H1 (cell line): ENCODE measurements around the gene CCDC51. TPM values are rescaled to one million over a fixed set of nuclear protein-coding genes. Genes with fewer than 3 reads are reported as not detected.

Source experiments
- CTCF ChIA-PET: fragments of 300-600 bp; sonication (Branson Sonifier 250); formaldehyde crosslinking; loops from one replicate; lab custom pipeline; 2021; ENCODE audit not compliant: partially characterized antibody; lab: Charles Lee
- POLR2A ChIA-PET: fragments of 300-600 bp; sonication (Branson Sonifier 250); formaldehyde crosslinking; loops from one replicate; lab custom pipeline; 2021; ENCODE audit warnings: inconsistent platforms; ENCODE audit not compliant: partially characterized antibody; lab: Charles Lee
- DNase-seq, 2 experiments: peaks; one replicate each; pipeline versions ENCODE4 v3.0.0 to v3.0.0-alpha.2; 2010 to 2022; ENCODE audit warnings: low spot score in 2 of 2, low read depth in 1 of 2, mixed read lengths in 1 of 2
- FAIRE-seq: peaks from 2 replicates; lab custom pipeline; 2011; peaks lifted over from hg19 to GRCh38; lab: Jason Lieb, UNC
- H2AFZ ChIP-seq: 2 replicates; pipeline ENCODE4 v1.8.1; 2012; ENCODE audit warnings: low read length, inconsistent platforms
- H2AK5ac ChIP-seq: 2 replicates; pipeline ENCODE4 v1.6.1; 2013; ENCODE audit warnings: low read depth, low read length
- H2BK120ac ChIP-seq: replicated peaks from 2 replicates; pipeline ENCODE3; 2013; ENCODE audit warnings: low read depth, low read length, inconsistent platforms
- H2BK12ac ChIP-seq: 2 replicates; pipeline ENCODE4 v1.6.1; 2013; ENCODE audit warnings: low read depth, low read length
- H2BK15ac ChIP-seq: 2 replicates; pipeline ENCODE4 v1.6.1; 2013; ENCODE audit warnings: low read length
- H2BK20ac ChIP-seq: 2 replicates; pipeline ENCODE4 v1.6.1; 2013; ENCODE audit warnings: low read length
- H2BK5ac ChIP-seq: 2 replicates; pipeline ENCODE4 v1.6.1; 2013; ENCODE audit warnings: low read depth, low read length
- H3K14ac ChIP-seq: 2 replicates; pipeline ENCODE4 v1.6.1; 2013; ENCODE audit warnings: inconsistent platforms; ENCODE audit not compliant: insufficient read length
- H3K18ac ChIP-seq: 2 replicates; pipeline ENCODE4 v1.6.1; 2013; ENCODE audit warnings: low read length; ENCODE audit errors: extremely low read depth
- H3K23ac ChIP-seq: 2 replicates; pipeline ENCODE4 v1.6.1; 2013; ENCODE audit warnings: inconsistent platforms; ENCODE audit not compliant: insufficient read length
- H3K23me2 ChIP-seq: 2 replicates; pipeline ENCODE4 v1.6.1; 2013; ENCODE audit warnings: low read depth, low read length
- H3K27ac ChIP-seq: 2 replicates; pipeline ENCODE4 v1.6.1; 2011; ENCODE audit warnings: low read depth, low read length, inconsistent platforms
- H3K27me3 ChIP-seq, 4 experiments: replicated peaks in 1 of 4; 1 replicate in 1 of 4; 2 replicates in 3 of 4; pipeline versions ENCODE4 v1.6.1 to v1.8.1; 2011 to 2013; ENCODE audit warnings: low read length in 3 of 4, mild to moderate bottlenecking in 3 of 4, inconsistent platforms in 2 of 4, mixed read lengths in 2 of 4, moderate library complexity in 1 of 4; ENCODE audit not compliant: control insufficient read depth in 3 of 4, insufficient read depth in 3 of 4; ENCODE audit errors: extremely low read depth in 1 of 4
- H3K36me3 ChIP-seq, 4 experiments: 2 replicates each; pipeline versions ENCODE4 v1.6.1 to v1.8.1; 2011 to 2013; ENCODE audit warnings: mild to moderate bottlenecking in 4 of 4, low read length in 3 of 4, moderate library complexity in 2 of 4, control low read depth in 1 of 4, inconsistent platforms in 1 of 4; ENCODE audit not compliant: insufficient read depth in 4 of 4, control insufficient read depth in 2 of 4
- H3K4ac ChIP-seq: replicated peaks from 2 replicates; pipeline ENCODE3; 2013; ENCODE audit warnings: low read length, low read depth, mixed read lengths, inconsistent platforms; ENCODE audit not compliant: insufficient read length
- H3K4me1 ChIP-seq, 4 experiments: replicated peaks in 1 of 4; 1 replicate in 1 of 4; 2 replicates in 3 of 4; pipeline versions ENCODE4 v1.6.1 to v1.8.1; 2011 to 2013; ENCODE audit warnings: low read length in 3 of 4, inconsistent platforms in 2 of 4, mixed read lengths in 1 of 4; ENCODE audit not compliant: insufficient read depth in 4 of 4, control insufficient read depth in 3 of 4
- H3K4me2 ChIP-seq, 2 experiments: 2 replicates each; pipeline versions ENCODE4 v1.6.1 to v1.8.1; 2011 to 2013; ENCODE audit warnings: low read depth in 2 of 2, low read length in 2 of 2, control low read depth in 1 of 2, inconsistent platforms in 1 of 2, mild to moderate bottlenecking in 1 of 2; ENCODE audit not compliant: insufficient read depth in 1 of 2
- H3K4me3 ChIP-seq, 4 experiments: fragments of 200-600, 300-600 bp in 1 of 4; sonication (generic), shearing (Covaris generic), sonication (Bioruptor Twin) in 1 of 4; 2 replicates each; pipeline versions ENCODE4 v1.5.1 to v1.8.1; 2011 to 2016; ENCODE audit warnings: low read length in 4 of 4, low read depth in 3 of 4, control low read depth in 2 of 4, inconsistent platforms in 2 of 4, mild to moderate bottlenecking in 2 of 4, mixed read lengths in 1 of 4, moderate library complexity in 1 of 4; ENCODE audit not compliant: insufficient read depth in 2 of 4; ENCODE audit errors: extremely low read depth in 1 of 4
- H3K56ac ChIP-seq: replicated peaks from 2 replicates; pipeline ENCODE3; 2013; ENCODE audit warnings: low read depth, mild to moderate bottlenecking, mixed read lengths, low read length, inconsistent platforms; ENCODE audit not compliant: insufficient read length
- H3K79me1 ChIP-seq: 2 replicates; pipeline ENCODE4 v1.6.1; 2013; ENCODE audit warnings: low read depth, low read length, control low read depth
- H3K79me2 ChIP-seq, 2 experiments: 2 replicates each; pipeline versions ENCODE4 v1.6.1 to v1.8.1; 2012 to 2013; ENCODE audit warnings: low read length in 2 of 2, mild to moderate bottlenecking in 2 of 2, inconsistent platforms in 1 of 2; ENCODE audit not compliant: insufficient read depth in 2 of 2, control insufficient read depth in 1 of 2
- H3K9ac ChIP-seq, 4 experiments: replicated peaks in 1 of 4; 1 replicate in 1 of 4; 2 replicates in 3 of 4; pipeline versions ENCODE4 v1.6.1 to v1.8.1; 2011 to 2013; ENCODE audit warnings: low read depth in 3 of 4, low read length in 3 of 4, control low read depth in 2 of 4, mild to moderate bottlenecking in 2 of 4, moderate library complexity in 2 of 4, inconsistent platforms in 1 of 4; ENCODE audit errors: extremely low read depth in 1 of 4
- H3K9me3 ChIP-seq, 2 experiments: 2 replicates each; pipeline versions ENCODE4 v1.6.1 to v1.8.1; 2012 to 2013; ENCODE audit warnings: mild to moderate bottlenecking in 2 of 2, moderate library complexity in 2 of 2, control low read depth in 1 of 2, inconsistent platforms in 1 of 2, low read depth in 1 of 2, low read length in 1 of 2, mixed read lengths in 1 of 2; ENCODE audit not compliant: insufficient read depth in 2 of 2
- H4K20me1 ChIP-seq, 2 experiments: replicated peaks in 1 of 2; 2 replicates each; pipeline versions ENCODE3 to v1.8.1; 2011 to 2013; ENCODE audit warnings: inconsistent platforms in 2 of 2, low read length in 2 of 2, mild to moderate bottlenecking in 1 of 2; ENCODE audit not compliant: insufficient read depth in 2 of 2, control insufficient read depth in 1 of 2
- H4K5ac ChIP-seq: 2 replicates; pipeline ENCODE4 v1.6.1; 2013; ENCODE audit warnings: low read length, low read depth, mixed read lengths, inconsistent platforms; ENCODE audit not compliant: insufficient read length
- H4K8ac ChIP-seq: 2 replicates; pipeline ENCODE4 v1.8.0; 2013; ENCODE audit warnings: mild to moderate bottlenecking, moderate library complexity, low read length, inconsistent platforms; ENCODE audit not compliant: insufficient read depth; ENCODE audit errors: extremely low read depth
- H4K91ac ChIP-seq: replicated peaks from 2 replicates; pipeline ENCODE3; 2013; ENCODE audit warnings: low read length, mixed read lengths, inconsistent platforms; ENCODE audit not compliant: insufficient read length
- EP300 ChIP-seq, 2 experiments: IDR thresholded peaks; 1 replicate in 1 of 2; 2 replicates in 1 of 2; pipeline ENCODE4 v1.6.1; 2011 to 2012; ENCODE audit warnings: low read depth in 2 of 2, low read length in 2 of 2, mild to moderate bottlenecking in 2 of 2, borderline replicate concordance in 1 of 2, inconsistent platforms in 1 of 2, moderate library complexity in 1 of 2
- WGBS, 2 experiments: shearing (Covaris generic) in 1 of 2; methylation state at CpG; one replicate each; pipeline versions ENCODE4 v1.1.6 to v1.1.7; 2013 to 2015; ENCODE audit warnings: low lambda C conversion rate in 2 of 2, mixed read lengths in 2 of 2, inconsistent platforms in 1 of 2, low coverage in 1 of 2, missing lambda C conversion rate in 1 of 2; ENCODE audit not compliant: insufficient replicate concordance in 2 of 2, insufficient coverage in 1 of 2, insufficient read length in 1 of 2; ENCODE audit errors: extremely low coverage in 1 of 2, missing lambda C conversion rate in 1 of 2; 5-methylcytosine and 5-hydroxymethylcytosine counted together
- polyA plus RNA-seq, 7 experiments: library from polyadenylated mRNA; depleted of rRNA in 3 of 7; stranded (reverse) in 5 of 7; unstranded in 2 of 7; fragments of >200 nt in 5 of 7; fragments of 200-250 nt in 2 of 7; gene quantifications; 1 replicate in 5 of 7; 2 replicates in 1 of 7; 4 replicates in 1 of 7; pipeline versions ENCODE4 v1.2.1 to v1.2.3, GENCODE V29; 2011 to 2013; ENCODE audit warnings: missing spikeins in 2 of 7, mixed read lengths in 2 of 7
- total RNA-seq: library from RNA; stranded (reverse); fragmentation: NEBNext Ultra II Directional; extraction: Animal tissue kit (Norgen Biotek cat#: 25700); gene quantifications from 2 replicates; pipeline ENCODE4 v1.2.1, GENCODE V29; 2021
- TF ChIP-seq, protein P1 (sequence below): IDR thresholded peaks from 2 replicates; pipeline ENCODE4 v1.6.1; 2012; ENCODE audit warnings: inconsistent platforms

CCDC51 gene
- total and polyA plus RNA-seq, 2 of the 8 experiments (the other 6 are each of a cell fraction or from before 2014, with no cell fraction given): 21.3 to 21.4 TPM

DNA sequence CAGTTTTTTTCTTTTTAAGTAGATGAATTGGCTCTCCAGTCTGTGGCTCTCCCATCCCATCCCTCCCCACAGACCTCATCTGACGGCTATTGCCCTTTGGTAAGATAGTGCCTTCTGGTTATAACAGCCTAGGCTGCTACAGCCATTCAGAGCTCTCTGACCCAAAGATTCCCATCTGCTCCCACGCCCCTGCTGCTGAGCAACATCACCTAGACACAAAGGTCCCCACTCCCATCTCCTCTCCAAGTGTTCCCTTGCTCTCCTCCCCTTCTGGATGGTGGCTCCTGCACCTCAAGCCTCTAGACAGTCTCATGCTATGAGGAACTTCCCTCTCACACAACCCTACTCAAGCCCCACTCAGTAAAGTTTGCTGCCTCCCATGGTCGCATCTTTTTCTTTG lies 44.2 kb downstream of the CCDC51 start:
- FAIRE-seq: no peak
- Histone ChIP-seq H2BK12ac (no peak overlapping the region), H2BK15ac (no peak overlapping the region), H4K20me1 (peaks cover 2 to 5% of the 10 kb centered on the region in 2 experiments), H4K8ac (no peak overlapping the region), H3K23me2 (peaks cover 2% of the 10 kb centered on the region; the same call in 1 of the 2 replicates), H3K18ac (no peak overlapping the region), H3K56ac (no peak overlapping the region), H3K14ac (no peak overlapping the region), H3K4ac (no peak overlapping the region), H3K27ac (no peak overlapping the region), H2AFZ (no peak overlapping the region), H3K4me1 (peaks cover 0 to 7% (median 4%) of the 10 kb centered on the region in 4 experiments; a peak in 3 of 7 replicates), H3K9me3 (no peaks in the 10 kb centered on the region), H3K9ac (no peak overlapping the region), H3K36me3 (no peaks in the 10 kb centered on the region), H2BK120ac (no peak overlapping the region), H3K79me2 (no peaks in the 10 kb centered on the region), H3K27me3 (no peaks in the 10 kb centered on the region), H3K4me2 (no peak overlapping the region), H3K4me3 (no peak overlapping the region), H2AK5ac (no peak overlapping the region), H2BK5ac (no peak overlapping the region), H4K5ac (no peak overlapping the region), H4K91ac (no peak overlapping the region), H3K23ac (no peak overlapping the region), H3K79me1 (no peaks in the 10 kb centered on the region; the same call in 1 of the 2 replicates), H2BK20ac (no peak overlapping the region)
- WGBS, 2 experiments: 75% methylated on average over 3 of the region's 3 CpGs; no CpG with 5 or more reads in 1 of the 2 experiments
- TF ChIP-seq, protein P1, sequence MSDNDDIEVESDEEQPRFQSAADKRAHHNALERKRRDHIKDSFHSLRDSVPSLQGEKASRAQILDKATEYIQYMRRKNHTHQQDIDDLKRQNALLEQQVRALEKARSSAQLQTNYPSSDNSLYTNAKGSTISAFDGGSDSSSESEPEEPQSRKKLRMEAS: no peak
- no peak for TF ChIP-seq EP300 (IDR thresholded peaks at IDR 0.05; ENCODE audit: borderline replicate concordance in 1 of 2, low read depth in 2 of 2, low read length in 2 of 2)
- DNase-seq: no peak
- ChIA-PET POLR2A (interaction anchor here (0.7 to 1.9 kb wide), 7 partner anchors 12 to 48 kb away, joined by 3 to 6 read pairs (median 4); partner anchors contain the start of genes CCDC51 and TMA7), CTCF (interaction anchor here (0.6 to 2.5 kb wide), 5 partner anchors 12 to 257 kb away, joined by 3 to 12 read pairs (median 3); no protein-coding TSS in a partner anchor)
